Kidney tubule cell (primary cell): ENCODE data around the gene CALCOCO2.

Experiments used
- DNase-seq: peaks from one replicate; pipeline ENCODE4 v3.0.0-alpha.2; 2018; ENCODE audit warnings: low spot score

The CALCOCO2 gene

DNA sequence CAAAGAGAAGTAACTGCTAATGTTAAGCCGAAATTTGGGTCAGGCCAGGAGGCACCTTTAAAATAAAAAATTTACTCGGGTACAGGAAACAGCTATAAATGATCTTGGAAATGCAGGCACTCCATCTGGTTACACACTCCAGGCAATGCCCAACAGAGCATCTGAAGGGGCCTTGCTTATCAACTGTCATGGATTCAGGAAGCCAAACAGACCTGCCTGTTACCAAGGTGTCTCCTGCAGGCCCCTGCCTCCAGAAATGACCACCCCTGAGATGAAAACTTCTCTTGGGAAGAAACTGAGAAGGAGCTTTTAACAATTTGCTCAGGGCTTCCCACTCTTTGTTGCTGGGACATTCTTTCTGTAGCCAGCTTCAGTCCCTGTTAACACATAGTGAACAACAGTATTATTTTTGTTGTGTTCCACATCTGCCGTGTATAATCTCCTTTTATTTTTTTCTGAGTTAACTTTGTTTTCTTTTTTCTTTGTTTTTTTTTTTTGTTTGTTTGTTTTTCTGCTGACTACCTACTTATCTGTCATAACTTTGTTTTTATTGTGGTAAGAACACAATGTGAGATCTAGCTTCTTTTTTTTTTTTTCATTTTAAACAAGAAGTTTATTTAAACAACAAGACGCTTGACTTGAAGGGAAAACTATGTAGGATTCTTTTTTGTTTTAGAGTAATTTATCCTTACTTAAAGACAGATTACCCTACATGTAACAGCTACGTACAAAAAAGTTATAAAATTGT lies 43.0 kb downstream of the CALCOCO2 start:
- no peak for DNase-seq

DNA sequence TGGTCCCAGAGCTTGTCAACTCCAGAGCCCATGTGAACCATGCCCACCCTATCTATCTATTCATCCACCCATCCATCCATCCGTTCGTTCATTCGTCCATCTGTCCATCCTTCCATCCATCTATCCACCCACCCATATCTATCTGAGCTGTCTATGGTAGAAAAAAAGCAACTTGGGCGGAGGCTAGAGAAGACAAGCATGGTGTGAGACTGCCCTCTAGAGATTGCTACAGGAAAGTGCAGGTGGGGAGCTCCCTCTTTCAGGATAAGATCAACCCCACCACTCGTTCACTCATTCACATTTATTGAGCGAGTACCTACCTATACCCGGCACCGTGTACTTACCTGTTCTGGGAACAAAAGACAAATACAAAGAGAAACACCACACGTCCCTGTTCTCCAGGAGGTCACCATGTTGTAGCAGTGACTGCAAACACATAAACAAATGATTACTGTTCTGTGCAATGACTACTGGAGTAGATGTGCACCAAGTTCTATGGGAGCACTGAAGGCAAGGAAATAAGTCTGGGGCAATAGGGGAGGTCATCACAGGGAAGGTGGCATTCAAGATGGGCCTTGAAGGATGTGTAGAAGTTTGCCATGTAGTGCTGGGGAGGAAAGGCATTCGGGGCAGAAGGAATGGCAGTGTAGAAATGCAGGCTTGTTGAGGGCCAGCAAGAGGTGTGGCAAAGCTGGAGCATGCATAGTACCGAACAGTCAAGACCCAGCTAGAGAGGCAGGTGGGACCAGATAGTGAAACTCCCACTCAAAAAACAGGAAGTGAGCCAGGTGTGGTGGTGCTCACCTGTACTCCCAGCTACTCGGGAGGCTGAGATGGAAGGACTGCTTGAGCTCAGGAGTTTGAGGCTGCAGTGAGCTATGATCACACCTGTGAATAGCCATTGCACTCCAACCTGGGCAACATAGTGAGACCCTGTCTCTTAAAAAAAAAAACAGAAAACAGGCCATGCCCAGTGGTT lies 48.4 kb downstream of the CALCOCO2 start:
- DNase-seq = peak; percentile 71

DNA sequence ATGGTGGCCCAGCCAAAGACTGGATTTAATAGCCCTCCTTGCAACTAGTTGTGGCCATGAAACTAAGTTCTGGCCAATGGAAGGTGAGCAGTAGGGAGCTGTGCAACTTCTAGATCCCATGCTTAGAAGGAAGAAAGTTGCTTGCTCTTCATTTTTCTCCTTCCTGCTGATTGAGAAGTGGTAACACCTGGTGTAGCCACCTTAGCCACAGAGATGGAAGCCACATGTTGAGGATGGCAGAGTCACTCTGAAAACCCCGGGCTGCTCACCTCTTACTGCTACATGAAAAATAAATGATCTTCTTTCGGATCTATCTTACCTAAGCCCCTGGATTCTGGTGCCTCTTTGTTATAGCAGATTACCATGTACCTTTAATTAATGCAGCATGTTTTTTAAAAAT lies 51.4 kb downstream of the CALCOCO2 start:
- DNase-seq = no peak

DNA sequence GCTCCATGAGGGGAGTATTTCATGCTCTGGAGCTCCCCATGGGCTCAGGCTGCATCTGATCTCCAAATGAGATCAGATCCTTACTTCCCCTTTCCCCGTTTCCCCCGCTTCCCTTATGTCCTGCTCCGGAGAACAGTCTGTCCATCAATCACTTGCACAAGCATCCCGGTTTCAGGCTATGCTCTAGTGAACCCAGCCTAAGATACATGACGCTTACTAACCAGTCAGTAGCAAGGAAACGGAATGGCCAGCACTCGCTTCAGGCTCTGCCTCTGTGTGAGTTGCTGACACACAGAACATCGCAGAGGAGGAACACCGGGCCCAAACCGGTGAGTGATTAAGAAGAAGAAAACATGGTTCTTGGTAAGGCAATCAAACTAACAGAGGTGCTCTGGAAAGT lies 52.3 kb downstream of the CALCOCO2 start:
- peak; percentile 80 for DNase-seq

DNA sequence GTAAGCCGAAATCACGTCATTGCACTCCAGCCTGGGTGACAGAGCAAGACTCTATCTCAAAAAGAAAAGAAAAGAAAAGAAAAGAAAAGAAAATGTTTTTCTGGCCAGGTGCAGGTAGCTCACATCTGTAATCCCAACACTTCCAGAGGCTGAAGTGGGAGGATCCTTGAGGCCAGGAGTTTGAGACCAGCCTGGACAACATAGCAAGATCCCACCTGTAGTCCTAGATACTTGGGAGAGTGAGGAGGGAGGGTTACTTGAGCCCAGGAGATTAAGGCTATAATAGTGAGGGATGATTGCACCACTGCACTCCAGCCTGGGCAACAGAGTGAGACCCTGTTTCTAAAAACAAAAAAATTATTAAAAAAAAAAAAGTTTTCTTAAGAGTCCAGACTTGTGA lies 59.3 kb downstream of the CALCOCO2 start:
- no peak for DNase-seq

- no peak for DNase-seq
Observed at GRCh38 chr17:48892940-48893645, 62.3 kb downstream of the CALCOCO2 start.

GRCh38 chr17:48893646-48894508 lies 63.0 kb downstream of the CALCOCO2 start:
- DNase-seq = no peak

DNA sequence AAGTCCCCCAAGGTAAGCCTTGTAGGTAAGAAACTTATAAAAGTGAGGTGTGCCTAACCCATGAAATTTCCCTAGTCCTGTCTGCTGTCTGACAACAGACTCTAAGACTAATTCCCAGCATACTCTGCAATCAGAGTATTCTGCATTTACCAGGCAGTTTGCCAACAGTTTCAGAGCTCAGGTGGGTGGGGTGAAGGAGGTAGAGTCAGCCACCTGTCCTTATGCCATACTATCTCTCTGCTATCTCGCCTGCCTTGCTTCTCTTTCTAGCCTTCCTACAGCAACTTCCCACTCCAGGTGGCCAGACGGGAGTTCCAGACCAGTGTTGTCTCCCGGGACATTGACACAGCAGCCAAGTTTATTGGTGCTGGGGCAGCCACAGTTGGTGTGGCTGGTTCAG lies 64.1 kb downstream of the CALCOCO2 start:
- no peak for DNase-seq

- no peak for DNase-seq
Observed at GRCh38 chr17:48901241-48901640, 70.4 kb downstream of the CALCOCO2 start.

DNA sequence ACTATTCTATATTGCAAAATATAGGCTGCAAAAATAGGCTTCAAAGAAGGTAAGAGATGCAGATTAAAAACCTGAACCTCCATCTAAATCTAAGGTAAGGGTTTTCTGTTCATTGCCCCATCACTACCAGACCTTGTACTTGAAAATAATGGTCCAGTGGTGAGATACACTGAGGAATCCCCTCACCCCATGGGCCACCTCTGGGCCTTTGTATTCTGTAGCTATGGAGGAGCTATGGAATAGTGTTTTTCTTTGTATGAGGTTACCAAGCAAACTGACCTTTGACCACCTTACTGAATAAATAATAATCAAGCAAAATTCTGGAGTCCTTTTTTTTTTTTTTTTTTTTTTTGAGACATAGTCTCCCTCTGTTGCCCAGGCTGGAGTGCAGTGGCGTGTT lies 72.6 kb downstream of the CALCOCO2 start:
- DNase-seq = no peak

- DNase-seq = no peak
Observed at GRCh38 chr17:48904428-48904827, 73.6 kb downstream of the CALCOCO2 start.

- DNase-seq = no peak
Observed at GRCh38 chr17:48905987-48906515, 75.2 kb downstream of the CALCOCO2 start.

- peak; percentile 60 for DNase-seq
Observed at GRCh38 chr17:48907713-48908046, 76.8 kb downstream of the CALCOCO2 start.

DNA sequence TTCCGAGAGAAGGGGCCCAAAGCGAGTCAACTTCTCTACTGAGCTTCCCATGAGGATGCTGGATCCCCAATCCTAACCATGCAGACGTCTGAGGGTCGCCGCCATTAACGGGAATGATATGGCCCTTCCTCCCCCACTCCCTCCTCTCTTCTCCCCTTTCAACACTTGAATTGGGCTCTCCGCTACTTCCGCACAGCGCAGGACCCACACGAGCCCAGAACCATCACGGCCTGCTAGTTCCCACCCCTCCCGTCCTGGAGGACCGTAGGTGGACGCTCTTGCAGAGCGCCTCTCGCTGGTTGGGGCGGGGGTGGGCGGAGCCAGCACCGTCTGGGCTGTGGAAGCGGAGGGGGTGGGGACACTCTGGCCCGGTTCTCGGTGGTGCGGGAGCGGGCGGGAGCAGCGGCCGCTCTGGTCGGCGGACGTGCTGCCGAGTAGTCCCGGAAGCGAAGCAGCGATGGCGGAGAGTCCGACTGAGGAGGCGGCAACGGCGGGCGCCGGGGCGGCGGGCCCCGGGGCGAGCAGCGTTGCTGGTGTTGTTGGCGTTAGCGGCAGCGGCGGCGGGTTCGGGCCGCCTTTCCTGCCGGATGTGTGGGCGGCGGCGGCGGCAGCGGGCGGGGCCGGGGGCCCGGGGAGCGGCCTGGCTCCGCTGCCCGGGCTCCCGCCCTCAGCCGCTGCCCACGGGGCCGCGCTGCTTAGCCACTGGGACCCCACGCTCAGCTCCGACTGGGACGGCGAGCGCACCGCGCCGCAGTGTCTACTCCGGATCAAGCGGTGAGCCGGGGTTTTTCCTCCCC lies 77.4 kb downstream of the CALCOCO2 start, which contains the start of gene UBE2Z:
Gene UBE2Z, plus strand, starts transcription at position 361 of the 797 bp plus-strand sequence. Its CDS starts 97 bp downstream, at position 458.
- DNase-seq = peak; percentile 95

GRCh38 chr17:48908853-48909394 lies 78.1 kb downstream of the CALCOCO2 start:
- peak; percentile 87 for DNase-seq

DNA sequence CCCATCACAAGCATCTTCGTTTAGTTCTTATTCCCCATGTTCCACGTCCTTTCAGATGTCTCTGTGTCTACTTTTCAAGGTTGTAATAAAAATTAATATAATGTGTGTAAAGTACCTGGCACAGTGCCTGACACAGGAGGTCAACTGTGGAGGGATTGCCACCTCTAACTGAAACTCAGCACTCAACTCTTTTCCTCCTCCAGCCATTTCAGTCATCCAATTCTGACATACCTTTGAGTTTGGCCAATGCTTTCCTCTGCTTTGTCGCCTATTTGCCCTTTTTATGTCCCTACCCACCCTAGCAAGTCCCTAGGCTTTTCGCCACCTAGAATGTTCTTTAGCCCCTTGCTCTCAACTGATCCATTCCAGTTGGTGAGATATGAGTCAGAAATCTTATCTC lies 78.9 kb downstream of the CALCOCO2 start:
- DNase-seq = peak; percentile 49

DNA sequence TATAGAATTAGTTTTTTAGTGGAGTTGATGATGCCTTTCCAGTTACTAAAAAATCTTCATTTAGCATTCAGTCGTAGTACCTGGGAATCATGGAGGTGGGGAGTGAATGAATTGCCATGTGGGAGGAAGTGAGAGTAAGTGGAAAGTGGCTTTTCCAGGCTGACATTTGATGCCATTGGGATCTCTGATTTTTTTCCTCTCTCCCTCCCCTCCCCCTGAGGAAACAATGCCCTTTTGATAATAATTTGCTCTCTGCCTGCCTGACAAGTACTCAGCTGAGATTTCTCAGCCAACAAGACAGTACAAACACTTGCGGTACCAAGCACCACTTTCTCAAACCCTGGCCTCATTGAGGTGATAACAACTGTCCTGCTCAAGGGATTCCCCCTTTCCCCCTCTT lies 79.5 kb downstream of the CALCOCO2 start:
- DNase-seq = no peak

- DNase-seq = no peak
Observed at GRCh38 chr17:48912476-48912875, 81.6 kb downstream of the CALCOCO2 start.
